ENCODE measurements around the gene PLCD3. TPM values are rescaled to one million over a fixed set of nuclear protein-coding genes. Genes with fewer than 3 reads are reported as not detected.

Gene PLCD3
- polyA plus RNA-seq, 1 donor from 2014 or later, result 1.3 TPM

DNA sequence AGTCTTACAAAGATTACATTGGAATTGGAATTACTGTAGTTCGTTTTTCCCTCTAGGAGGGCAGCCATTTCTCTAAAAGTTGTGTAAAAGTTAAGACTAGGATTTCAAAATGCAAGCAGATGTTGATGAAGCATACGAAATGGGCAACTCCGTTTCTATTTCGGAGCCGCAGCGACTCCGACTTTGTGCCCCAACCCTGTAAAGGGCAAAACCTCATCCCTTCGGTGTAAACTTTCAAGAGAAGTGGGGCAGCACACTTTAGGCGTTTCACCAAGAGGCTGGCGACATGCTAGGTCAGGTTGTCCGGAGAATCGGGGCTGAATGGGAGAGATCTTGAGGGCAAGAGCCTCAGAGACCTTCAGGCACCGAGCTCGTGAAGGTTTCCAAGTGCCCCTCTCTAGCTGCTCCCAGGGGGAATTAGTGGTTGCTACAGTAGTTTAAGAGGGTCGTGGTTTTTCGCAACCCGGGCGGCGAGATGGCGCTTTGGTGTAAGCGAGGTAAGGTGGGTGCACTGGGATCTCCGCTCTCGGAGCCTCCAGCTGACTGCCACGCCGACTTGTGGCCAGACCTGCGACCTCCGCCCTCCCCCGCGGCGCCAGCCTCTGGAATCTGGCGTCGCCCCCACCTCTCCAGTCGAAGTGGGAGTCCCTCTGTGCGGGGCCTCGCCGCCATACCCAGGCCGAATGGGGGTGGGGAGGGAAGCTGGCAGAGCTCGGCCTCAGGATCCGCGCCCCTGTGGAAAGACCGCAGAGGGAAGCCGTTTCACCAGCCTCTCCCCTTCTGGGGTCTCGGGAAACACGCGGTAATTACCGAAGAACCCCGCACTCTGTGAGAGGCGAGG is 28.4 kb upstream of the PLCD3 start:
- Histone ChIP-seq H3K9me3 (ENCODE audit: low read length) (no peaks in the 10 kb centered on the region), H3K4me2 (ENCODE audit: low read length) (peak overlapping the region; percentile 71), H3F3A (ENCODE audit: insufficient read depth, low read length, poor library complexity, severe bottlenecking) (no peaks in the 10 kb centered on the region), H3K79me2 (replicated peaks; ENCODE audit: insufficient read depth, low read length) (peaks cover 12% of the 10 kb centered on the region), H3K36me3 (ENCODE audit: insufficient read depth, low read length) (no peaks in the 10 kb centered on the region), H3K9me2 (ENCODE audit: insufficient read depth, low read length) (no peaks in the 10 kb centered on the region), H3K4me3 (ENCODE audit: low read length) (peak overlapping the region; percentile 96), H3K9ac (ENCODE audit: low read length) (peak overlapping the region; percentile 100), H4K20me1 (ENCODE audit: insufficient read depth) (no peaks in the 10 kb centered on the region), H2AFZ (ENCODE audit: low read depth, low read length) (peak overlapping the region; percentile 81), H3K27me3 (ENCODE audit: insufficient read depth, low read depth, low read length) (no peaks in the 10 kb centered on the region), H3K27ac (ENCODE audit: low read length) (peak overlapping the region; percentile 99)
- TF ChIP-seq TAF1 (IDR thresholded peaks at IDR 0.05; ENCODE audit: low read depth) (no peak), EP300 (conservative IDR thresholded peaks at IDR 0.05; ENCODE audit: poor library complexity, severe bottlenecking) (no peak), MXI1 (conservative IDR thresholded peaks at IDR 0.05; ENCODE audit: poor library complexity, severe bottlenecking) (peak; percentile 67), RAD21 (conservative IDR thresholded peaks at IDR 0.05) (peak; percentile 53), EZH2 (IDR thresholded peaks at IDR 0.05; ENCODE audit: borderline replicate concordance, insufficient read depth, low read length, poor library complexity, severe bottlenecking) (no peak), SMC3 (conservative IDR thresholded peaks at IDR 0.05; ENCODE audit: poor library complexity) (peak; percentile 63), POLR2AphosphoS5 (IDR thresholded peaks at IDR 0.05) (no peak)
- TF ChIP-seq, protein P1, sequence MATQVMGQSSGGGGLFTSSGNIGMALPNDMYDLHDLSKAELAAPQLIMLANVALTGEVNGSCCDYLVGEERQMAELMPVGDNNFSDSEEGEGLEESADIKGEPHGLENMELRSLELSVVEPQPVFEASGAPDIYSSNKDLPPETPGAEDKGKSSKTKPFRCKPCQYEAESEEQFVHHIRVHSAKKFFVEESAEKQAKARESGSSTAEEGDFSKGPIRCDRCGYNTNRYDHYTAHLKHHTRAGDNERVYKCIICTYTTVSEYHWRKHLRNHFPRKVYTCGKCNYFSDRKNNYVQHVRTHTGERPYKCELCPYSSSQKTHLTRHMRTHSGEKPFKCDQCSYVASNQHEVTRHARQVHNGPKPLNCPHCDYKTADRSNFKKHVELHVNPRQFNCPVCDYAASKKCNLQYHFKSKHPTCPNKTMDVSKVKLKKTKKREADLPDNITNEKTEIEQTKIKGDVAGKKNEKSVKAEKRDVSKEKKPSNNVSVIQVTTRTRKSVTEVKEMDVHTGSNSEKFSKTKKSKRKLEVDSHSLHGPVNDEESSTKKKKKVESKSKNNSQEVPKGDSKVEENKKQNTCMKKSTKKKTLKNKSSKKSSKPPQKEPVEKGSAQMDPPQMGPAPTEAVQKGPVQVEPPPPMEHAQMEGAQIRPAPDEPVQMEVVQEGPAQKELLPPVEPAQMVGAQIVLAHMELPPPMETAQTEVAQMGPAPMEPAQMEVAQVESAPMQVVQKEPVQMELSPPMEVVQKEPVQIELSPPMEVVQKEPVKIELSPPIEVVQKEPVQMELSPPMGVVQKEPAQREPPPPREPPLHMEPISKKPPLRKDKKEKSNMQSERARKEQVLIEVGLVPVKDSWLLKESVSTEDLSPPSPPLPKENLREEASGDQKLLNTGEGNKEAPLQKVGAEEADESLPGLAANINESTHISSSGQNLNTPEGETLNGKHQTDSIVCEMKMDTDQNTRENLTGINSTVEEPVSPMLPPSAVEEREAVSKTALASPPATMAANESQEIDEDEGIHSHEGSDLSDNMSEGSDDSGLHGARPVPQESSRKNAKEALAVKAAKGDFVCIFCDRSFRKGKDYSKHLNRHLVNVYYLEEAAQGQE (IDR thresholded peaks at IDR 0.05; ENCODE audit: borderline replicate concordance), result no peak
- TF ChIP-seq, protein P2, sequence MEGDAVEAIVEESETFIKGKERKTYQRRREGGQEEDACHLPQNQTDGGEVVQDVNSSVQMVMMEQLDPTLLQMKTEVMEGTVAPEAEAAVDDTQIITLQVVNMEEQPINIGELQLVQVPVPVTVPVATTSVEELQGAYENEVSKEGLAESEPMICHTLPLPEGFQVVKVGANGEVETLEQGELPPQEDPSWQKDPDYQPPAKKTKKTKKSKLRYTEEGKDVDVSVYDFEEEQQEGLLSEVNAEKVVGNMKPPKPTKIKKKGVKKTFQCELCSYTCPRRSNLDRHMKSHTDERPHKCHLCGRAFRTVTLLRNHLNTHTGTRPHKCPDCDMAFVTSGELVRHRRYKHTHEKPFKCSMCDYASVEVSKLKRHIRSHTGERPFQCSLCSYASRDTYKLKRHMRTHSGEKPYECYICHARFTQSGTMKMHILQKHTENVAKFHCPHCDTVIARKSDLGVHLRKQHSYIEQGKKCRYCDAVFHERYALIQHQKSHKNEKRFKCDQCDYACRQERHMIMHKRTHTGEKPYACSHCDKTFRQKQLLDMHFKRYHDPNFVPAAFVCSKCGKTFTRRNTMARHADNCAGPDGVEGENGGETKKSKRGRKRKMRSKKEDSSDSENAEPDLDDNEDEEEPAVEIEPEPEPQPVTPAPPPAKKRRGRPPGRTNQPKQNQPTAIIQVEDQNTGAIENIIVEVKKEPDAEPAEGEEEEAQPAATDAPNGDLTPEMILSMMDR (IDR thresholded peaks at IDR 0.05; ENCODE audit: poor library complexity, severe bottlenecking), result peak; percentile 62

DNA sequence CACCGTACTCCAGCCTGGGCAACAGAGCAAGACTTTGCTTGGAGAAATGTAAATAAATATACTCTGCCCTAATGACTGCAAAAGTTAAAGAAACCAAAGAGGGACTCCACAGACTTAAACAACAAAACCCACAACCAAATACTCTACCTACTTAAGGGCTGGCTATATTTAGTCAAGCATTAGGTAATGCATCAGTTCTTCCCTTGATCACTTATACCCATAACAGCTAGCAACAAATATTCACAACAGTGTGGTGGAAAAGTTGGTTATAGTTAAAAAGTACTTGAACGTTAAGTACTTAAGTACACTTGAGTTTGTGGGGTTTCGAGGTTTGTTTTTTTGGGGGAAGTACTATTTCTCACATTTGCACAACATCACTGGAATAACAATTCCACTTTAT is 23.9 kb upstream of the PLCD3 start:
- no peak overlapping the region for H3K4me3 ChIP-seq (ENCODE audit: low read length)
- H3K36me3 ChIP-seq (ENCODE audit: insufficient read depth, low read length), result no peaks in the 10 kb centered on the region
- H3K79me2 ChIP-seq (replicated peaks; ENCODE audit: insufficient read depth, low read length), result peaks cover 23% of the 10 kb centered on the region
- H3K9me2 ChIP-seq (ENCODE audit: insufficient read depth, low read length), result no peaks in the 10 kb centered on the region
- no peak overlapping the region for H3K9ac ChIP-seq (ENCODE audit: low read length)
- no peak overlapping the region for H3K4me2 ChIP-seq (ENCODE audit: low read length)
- H3F3A ChIP-seq (ENCODE audit: insufficient read depth, low read length, poor library complexity, severe bottlenecking), result no peaks in the 10 kb centered on the region
- H3K27ac ChIP-seq (ENCODE audit: low read length), result no peak overlapping the region
- TF ChIP-seq, protein P2 (IDR thresholded peaks at IDR 0.05; ENCODE audit: poor library complexity, severe bottlenecking), result no peak
- TF ChIP-seq SMC3 (conservative IDR thresholded peaks at IDR 0.05; ENCODE audit: poor library complexity) (no peak), EP300 (conservative IDR thresholded peaks at IDR 0.05; ENCODE audit: poor library complexity, severe bottlenecking) (no peak), TAF1 (IDR thresholded peaks at IDR 0.05; ENCODE audit: low read depth) (no peak), POLR2AphosphoS5 (IDR thresholded peaks at IDR 0.05) (no peak), RAD21 (conservative IDR thresholded peaks at IDR 0.05) (no peak), EZH2 (IDR thresholded peaks at IDR 0.05; ENCODE audit: borderline replicate concordance, insufficient read depth, low read length, poor library complexity, severe bottlenecking) (no peak), MXI1 (conservative IDR thresholded peaks at IDR 0.05; ENCODE audit: poor library complexity, severe bottlenecking) (no peak)
- TF ChIP-seq, protein P1 (IDR thresholded peaks at IDR 0.05; ENCODE audit: borderline replicate concordance), result no peak
- H3K9me3 ChIP-seq (ENCODE audit: low read length), result no peaks in the 10 kb centered on the region
- H2AFZ ChIP-seq (ENCODE audit: low read depth, low read length), result no peak overlapping the region
- H3K27me3 ChIP-seq (ENCODE audit: insufficient read depth, low read depth, low read length), result no peaks in the 10 kb centered on the region
- H4K20me1 ChIP-seq (ENCODE audit: insufficient read depth), result no peaks in the 10 kb centered on the region
